SK-N-DZ (cell line): ENCODE measurements around the gene OR6Y1. TPM values are rescaled to one million over a fixed set of nuclear protein-coding genes. Genes with fewer than 3 reads are reported as not detected.
A peak's percentile ranks its signal among the peaks of the same experiment; 100 is the strongest.

Source experiments
- DNase-seq: peaks from one replicate; pipeline ENCODE4 v3.0.0-alpha.2; 2015; ENCODE audit warnings: low spot score
- polyA plus RNA-seq, 2 experiments: library from polyadenylated mRNA; depleted of rRNA; stranded (reverse); fragments of >200 nt; gene quantifications; 2 replicates each; pipeline ENCODE4 v1.2.3, GENCODE V29; 2014

Gene OR6Y1
- not detected in 2 replicates for polyA plus RNA-seq (2014; cell fraction: cytosol; rRNA removed)
- polyA plus RNA-seq (2014; cell fraction: nucleus; rRNA removed), result not detected in 2 replicates

GRCh38 chr1:158554352-158554751 is at the start of gene OR6Y1:
Gene OR6Y1 (minus strand): TSS chr1:158554405. CDS start chr1:158548105, 6,300 bp downstream.
- DNase-seq, result no peak

GRCh38 chr1:158600735-158601134 is 46.5 kb upstream of the OR6Y1 start:
- no peak for DNase-seq

GRCh38 chr1:158586942-158587341 is 32.7 kb upstream of the OR6Y1 start:
- no peak for DNase-seq

GRCh38 chr1:158583962-158584361 is 29.8 kb upstream of the OR6Y1 start:
- DNase-seq, result no peak

- DNase-seq, result no peak
Measured at GRCh38 chr1:158579733-158580132, 25.5 kb upstream of the OR6Y1 start, which contains the start of gene OR10X1. Gene OR10X1 (minus strand): TSS chr1:158579899. CDS start chr1:158579899, 0 bp downstream.

- no peak for DNase-seq
Measured at GRCh38 chr1:158577561-158577960, 23.4 kb upstream of the OR6Y1 start.

GRCh38 chr1:158572226-158572625 is 18.0 kb upstream of the OR6Y1 start:
- no peak for DNase-seq

GRCh38 chr1:158570480-158570879 is 16.3 kb upstream of the OR6Y1 start, which contains the start of gene OR6P1:
Gene OR6P1 (minus strand): TSS chr1:158570580. CDS start chr1:158563604, 6,976 bp downstream.
- DNase-seq, result no peak

GRCh38 chr1:158564608-158565007 is 10.4 kb upstream of the OR6Y1 start:
- no peak for DNase-seq

GRCh38 chr1:158563853-158564252 is 9.6 kb upstream of the OR6Y1 start:
- DNase-seq, result no peak

GRCh38 chr1:158559696-158560095 is 5.5 kb upstream of the OR6Y1 start:
- no peak for DNase-seq

- DNase-seq, result no peak
Measured at GRCh38 chr1:158552296-158552695, 1.9 kb downstream of the OR6Y1 start.

- DNase-seq, result no peak
Measured at GRCh38 chr1:158547533-158547932, 6.7 kb downstream of the OR6Y1 start.

- DNase-seq, result no peak
Measured at GRCh38 chr1:158537609-158538008, 16.6 kb downstream of the OR6Y1 start.

GRCh38 chr1:158534496-158534895 is 19.7 kb downstream of the OR6Y1 start:
- DNase-seq, result no peak

GRCh38 chr1:158527190-158527815 is 26.9 kb downstream of the OR6Y1 start:
- peak; percentile 47 for DNase-seq

GRCh38 chr1:158521666-158522058 is 32.5 kb downstream of the OR6Y1 start:
- no peak for DNase-seq

- no peak for DNase-seq
Measured at GRCh38 chr1:158520955-158521665, 33.1 kb downstream of the OR6Y1 start.

- no peak for DNase-seq
Measured at GRCh38 chr1:158520021-158520420, 34.2 kb downstream of the OR6Y1 start.

GRCh38 chr1:158516966-158517365 is 37.2 kb downstream of the OR6Y1 start:
- no peak for DNase-seq

- DNase-seq, result no peak
Measured at GRCh38 chr1:158509471-158510156, 44.6 kb downstream of the OR6Y1 start.

GRCh38 chr1:158507511-158507910 is 46.7 kb downstream of the OR6Y1 start:
- DNase-seq, result no peak
